Fibroblast of pulmonary artery (primary cell): ENCODE measurements around the gene EYS.

Source experiments
- DNase-seq: peaks from one replicate; pipeline ENCODE4 v3.0.0-alpha.2; 2010; ENCODE audit warnings: low read depth
- H3K4me3 ChIP-seq: replicated peaks from 2 replicates; pipeline ENCODE4 v1.5.1; 2011; ENCODE audit warnings: low read depth, mild to moderate bottlenecking, control low read depth, low read length, moderate library complexity
- TF ChIP-seq, protein P1 (sequence below): IDR thresholded peaks from 2 replicates; pipeline ENCODE4 v1.5.1; 2011; ENCODE audit warnings: mild to moderate bottlenecking, control low read depth, low read length, inconsistent platforms; ENCODE audit errors: missing control alignments

EYS gene

DNA sequence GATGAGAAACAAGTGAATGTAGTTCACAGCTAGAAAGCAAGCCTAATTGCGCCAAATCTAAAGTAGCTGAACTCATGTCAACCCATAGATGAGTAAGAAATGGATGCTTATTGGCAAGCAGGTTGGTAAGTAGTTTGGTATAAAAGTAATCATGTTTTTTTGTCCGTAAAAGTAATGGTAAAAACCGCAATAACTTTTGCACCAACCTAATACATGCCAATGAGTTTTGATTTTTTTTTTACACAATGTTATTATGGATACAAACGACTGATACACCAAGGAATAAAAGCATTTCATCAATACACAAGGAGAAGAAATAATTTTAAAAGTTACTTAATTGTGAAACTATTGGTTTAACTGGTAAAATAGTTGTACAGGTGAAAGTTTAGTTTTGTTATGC is 977.5 kb downstream of the EYS start:
- TF ChIP-seq, protein P1, sequence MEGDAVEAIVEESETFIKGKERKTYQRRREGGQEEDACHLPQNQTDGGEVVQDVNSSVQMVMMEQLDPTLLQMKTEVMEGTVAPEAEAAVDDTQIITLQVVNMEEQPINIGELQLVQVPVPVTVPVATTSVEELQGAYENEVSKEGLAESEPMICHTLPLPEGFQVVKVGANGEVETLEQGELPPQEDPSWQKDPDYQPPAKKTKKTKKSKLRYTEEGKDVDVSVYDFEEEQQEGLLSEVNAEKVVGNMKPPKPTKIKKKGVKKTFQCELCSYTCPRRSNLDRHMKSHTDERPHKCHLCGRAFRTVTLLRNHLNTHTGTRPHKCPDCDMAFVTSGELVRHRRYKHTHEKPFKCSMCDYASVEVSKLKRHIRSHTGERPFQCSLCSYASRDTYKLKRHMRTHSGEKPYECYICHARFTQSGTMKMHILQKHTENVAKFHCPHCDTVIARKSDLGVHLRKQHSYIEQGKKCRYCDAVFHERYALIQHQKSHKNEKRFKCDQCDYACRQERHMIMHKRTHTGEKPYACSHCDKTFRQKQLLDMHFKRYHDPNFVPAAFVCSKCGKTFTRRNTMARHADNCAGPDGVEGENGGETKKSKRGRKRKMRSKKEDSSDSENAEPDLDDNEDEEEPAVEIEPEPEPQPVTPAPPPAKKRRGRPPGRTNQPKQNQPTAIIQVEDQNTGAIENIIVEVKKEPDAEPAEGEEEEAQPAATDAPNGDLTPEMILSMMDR: no peak
- H3K4me3 ChIP-seq: no peak overlapping the region
- no peak for DNase-seq

- no peak overlapping the region for H3K4me3 ChIP-seq
- DNase-seq: no peak
- TF ChIP-seq, protein P1: no peak
Observed at GRCh38 chr6:64727075-64727474, 980.0 kb downstream of the EYS start.

GRCh38 chr6:64724091-64724490 is 982.9 kb downstream of the EYS start:
- H3K4me3 ChIP-seq: no peak overlapping the region
- TF ChIP-seq, protein P1: no peak
- DNase-seq: no peak

GRCh38 chr6:64723327-64724058 is 983.5 kb downstream of the EYS start:
- H3K4me3 ChIP-seq: no peak overlapping the region
- no peak for DNase-seq
- TF ChIP-seq, protein P1: no peak

DNA sequence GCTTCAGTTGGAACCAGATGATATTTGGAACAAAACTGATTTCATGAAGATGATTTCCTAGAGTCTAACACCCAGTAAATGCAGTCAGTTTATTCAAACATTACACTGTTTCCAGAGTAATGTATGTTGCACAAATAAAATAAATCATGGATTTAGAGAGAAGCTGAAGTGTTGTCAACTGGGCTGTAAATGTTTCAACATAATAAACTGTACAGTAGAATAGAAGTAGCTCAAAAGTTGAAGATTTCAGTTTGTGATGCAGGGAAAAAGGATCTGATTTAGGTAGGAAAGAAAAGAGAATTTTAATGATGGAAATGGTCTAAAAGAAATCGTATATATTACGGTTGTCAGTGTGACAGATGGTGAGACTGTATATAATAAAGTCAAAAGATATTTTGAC is 985.2 kb downstream of the EYS start:
- TF ChIP-seq, protein P1: no peak
- H3K4me3 ChIP-seq: no peak overlapping the region
- DNase-seq: no peak

DNA sequence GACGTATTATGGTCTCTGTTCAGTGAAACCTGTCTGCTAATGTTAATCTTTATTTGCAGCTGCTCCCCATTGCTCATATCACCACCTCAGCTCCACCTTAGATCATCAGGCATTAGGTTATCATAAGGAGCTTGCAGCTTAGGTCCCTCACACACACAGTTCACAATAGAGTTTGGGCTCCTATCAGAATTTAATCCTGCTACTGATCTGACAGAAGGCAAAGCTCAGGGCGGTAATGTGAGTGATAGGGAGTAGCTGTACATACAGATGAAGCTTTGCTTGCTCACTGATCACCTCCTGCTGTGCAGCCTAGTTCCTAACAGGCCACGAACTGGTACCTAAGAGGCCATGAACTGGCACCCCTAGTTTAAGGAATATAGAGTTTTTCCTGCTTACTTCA is 989.7 kb downstream of the EYS start:
- no peak overlapping the region for H3K4me3 ChIP-seq
- DNase-seq: no peak
- TF ChIP-seq, protein P1: no peak

GRCh38 chr6:64715624-64716023 is 991.4 kb downstream of the EYS start:
- H3K4me3 ChIP-seq: no peak overlapping the region
- TF ChIP-seq, protein P1: no peak
- no peak for DNase-seq
